GM12891 (cell line): ENCODE data around the gene CCDC6.

ENCODE experiments used
- DNase-seq: peaks from one replicate; pipeline ENCODE4 v3.0.0; 2011; ENCODE audit warnings: low spot score; ENCODE audit not compliant: insufficient read length
- FAIRE-seq: peaks from 2 replicates; lab custom pipeline; 2011; peaks lifted over from hg19 to GRCh38; lab: Jason Lieb, UNC
- PAX5 ChIP-seq: IDR thresholded peaks from 2 replicates; pipeline ENCODE4 v1.6.1; 2011; ENCODE audit warnings: low read length, moderate library complexity, mild to moderate bottlenecking; ENCODE audit not compliant: insufficient read depth, severe bottlenecking
- POLR2A ChIP-seq: IDR thresholded peaks from 2 replicates; pipeline ENCODE4 v1.6.1; 2011; ENCODE audit warnings: low read depth, low read length, control low read depth
- POLR2AphosphoS5 ChIP-seq: IDR thresholded peaks from 2 replicates; pipeline ENCODE4 v1.6.1; 2011; ENCODE audit warnings: low read depth, low read length, control low read depth
- POU2F2 ChIP-seq: IDR thresholded peaks from 2 replicates; pipeline ENCODE4 v1.6.1; 2011; ENCODE audit warnings: low read depth, mild to moderate bottlenecking, control low read depth, low read length, moderate library complexity
- SPI1 ChIP-seq: IDR thresholded peaks from 2 replicates; pipeline ENCODE4 v1.6.1; 2011; ENCODE audit warnings: low read depth, low read length, control low read depth
- TAF1 ChIP-seq: IDR thresholded peaks from 2 replicates; pipeline ENCODE4 v1.6.1; 2011; ENCODE audit warnings: low read depth, low read length, control low read depth

CCDC6 gene

DNA sequence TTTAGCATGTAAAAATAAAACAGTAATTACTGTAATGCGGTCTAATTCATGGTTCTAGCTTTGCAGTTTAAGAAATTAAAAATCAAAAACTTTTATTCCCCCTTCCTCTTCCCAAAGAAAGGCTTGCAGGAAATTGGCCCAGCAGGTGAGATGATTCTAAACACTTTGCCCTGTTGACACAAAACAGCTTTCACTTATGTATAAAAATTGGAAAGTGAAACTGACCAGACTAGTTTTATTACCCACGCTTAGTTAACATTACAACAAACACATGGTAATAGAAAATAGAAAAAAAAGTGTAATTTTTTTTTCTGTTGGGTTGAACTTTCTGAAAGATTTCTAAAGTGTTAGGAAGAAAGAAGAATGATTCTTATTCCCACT lies 1.2 kb upstream of the CCDC6 start:
- TF ChIP-seq SPI1: no peak
- TF ChIP-seq PAX5: no peak
- no peak for TF ChIP-seq TAF1
- TF ChIP-seq POU2F2: no peak
- no peak for TF ChIP-seq POLR2AphosphoS5
- TF ChIP-seq POLR2A: no peak
- FAIRE-seq (no peak), DNase-seq (no peak)

DNA sequence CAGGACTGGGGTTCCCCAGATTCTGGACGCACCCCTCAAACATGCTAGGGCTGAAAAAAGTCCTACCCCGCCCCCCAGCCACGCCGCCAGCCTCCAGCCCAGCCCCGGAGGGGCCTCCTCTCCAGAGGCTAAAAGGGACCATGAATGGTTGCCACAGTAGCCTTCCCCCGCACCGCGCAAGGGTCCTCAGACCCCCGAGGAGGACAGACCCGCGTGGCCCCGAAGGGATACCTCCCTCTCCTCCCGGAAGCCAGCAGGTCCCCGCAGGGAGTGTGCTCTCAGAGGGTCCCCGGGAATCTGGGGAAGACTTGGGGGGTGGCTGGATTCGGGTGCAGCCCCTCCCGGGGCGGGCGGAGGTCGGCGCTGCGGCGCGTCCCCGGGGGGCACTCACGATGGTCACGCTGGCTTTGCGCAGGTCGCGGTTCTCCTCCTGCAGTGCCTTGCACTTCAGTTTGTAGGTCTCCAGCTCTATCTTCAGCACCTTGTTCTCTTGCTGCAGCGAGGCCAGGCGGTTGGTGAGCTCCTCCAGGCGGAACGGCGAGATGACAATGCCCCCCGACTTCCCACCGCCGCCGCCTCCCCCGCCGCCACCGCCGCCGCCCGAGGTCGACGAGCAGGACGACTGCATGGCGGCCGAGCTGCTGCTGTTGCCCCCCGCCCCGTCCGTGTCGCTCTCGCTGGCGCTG lies 482 bp downstream of the CCDC6 start:
- DNase-seq: no peak
- TF ChIP-seq POLR2A (no peak), PAX5 (no peak), TAF1 (no peak), POLR2AphosphoS5 (no peak), POU2F2 (no peak), SPI1 (no peak)
- no peak for FAIRE-seq

DNA sequence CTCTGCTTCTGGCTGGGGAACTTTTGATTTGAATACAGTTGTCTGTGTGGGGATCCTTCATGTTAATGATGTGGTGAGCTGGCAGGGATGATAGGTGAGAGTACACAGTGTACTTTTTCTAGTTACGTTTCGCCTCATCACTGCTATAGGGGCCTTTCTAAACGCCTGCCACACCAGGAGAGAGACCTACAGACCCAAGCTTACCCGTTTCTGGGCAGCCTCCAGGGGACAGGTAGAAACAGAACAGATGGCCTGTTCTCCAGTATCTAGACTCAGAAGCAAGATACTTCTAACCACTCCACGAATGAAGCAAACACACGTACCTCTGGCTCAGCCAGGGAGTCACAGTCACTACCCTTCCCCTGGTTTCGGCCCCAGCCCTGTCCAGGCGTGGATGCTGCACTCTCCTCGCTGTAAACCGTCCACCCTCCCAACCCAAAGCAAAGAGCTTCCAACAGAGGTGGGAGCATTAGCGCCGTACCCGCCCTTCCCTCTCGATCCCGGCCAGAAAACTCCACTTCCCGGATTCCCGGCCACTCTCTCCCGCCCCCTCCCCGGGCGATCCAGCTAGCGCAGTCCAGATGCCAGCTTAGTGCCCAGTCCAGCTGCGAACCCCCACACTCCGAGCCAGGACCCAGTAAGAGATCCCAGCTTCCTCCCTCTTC lies 1.2 kb downstream of the CCDC6 start:
- peak; percentile 75 for FAIRE-seq
- no peak for TF ChIP-seq SPI1
- no peak for TF ChIP-seq PAX5
- TF ChIP-seq POU2F2: peak; percentile 94
- TF ChIP-seq POLR2A: peak; percentile 71
- TF ChIP-seq TAF1: no peak
- DNase-seq: peak; percentile 29

DNA sequence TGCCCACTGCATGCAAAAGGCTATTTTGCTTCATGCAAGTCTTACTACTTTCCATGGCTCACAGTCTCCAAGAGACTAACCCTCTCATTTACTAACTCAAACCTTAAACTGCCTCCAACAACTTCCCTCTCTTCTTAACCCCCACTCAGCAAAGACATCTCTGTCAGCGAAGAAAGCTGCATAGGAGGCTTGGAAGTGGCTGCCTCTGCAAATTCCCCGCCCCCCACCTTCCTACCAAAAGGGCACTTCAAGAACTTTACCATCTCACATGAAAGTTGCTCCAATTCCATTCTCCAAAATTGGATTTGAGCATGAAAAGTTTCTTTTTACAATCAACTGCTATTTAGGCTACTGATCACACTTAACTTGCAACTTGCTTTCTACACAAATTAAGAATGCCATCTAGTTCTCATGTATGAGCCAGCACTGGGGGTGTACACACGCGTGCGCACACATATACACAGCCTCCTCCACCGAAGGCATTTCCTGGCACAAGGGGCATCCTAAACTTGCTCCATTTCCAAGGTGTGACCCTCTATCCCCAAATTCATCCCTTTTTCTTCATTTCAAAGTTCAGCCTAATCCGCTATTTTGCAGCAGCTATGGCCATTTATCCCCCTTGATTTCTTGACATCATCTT lies 1.8 kb downstream of the CCDC6 start:
- FAIRE-seq (no peak), DNase-seq (no peak)

DNA sequence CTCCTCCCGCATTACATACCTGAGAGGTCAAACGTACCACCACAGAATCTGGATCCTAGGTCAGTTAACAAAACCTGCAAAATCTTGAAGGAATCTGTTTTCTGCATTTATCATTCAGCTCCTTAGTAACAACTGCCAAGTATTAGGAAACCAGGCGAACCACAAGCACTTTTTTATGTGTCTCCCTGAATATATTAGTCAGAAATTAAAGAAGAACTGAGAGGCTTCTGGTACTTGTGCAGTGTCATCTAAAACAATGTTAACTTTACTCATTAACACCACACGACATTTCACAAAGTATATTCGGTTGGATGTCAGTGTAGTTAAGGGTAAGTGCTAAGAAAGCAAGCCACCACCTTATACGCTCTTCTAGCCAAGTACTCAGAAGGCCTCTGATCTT lies 2.5 kb downstream of the CCDC6 start:
- TF ChIP-seq POLR2A: no peak
- TF ChIP-seq TAF1: no peak
- no peak for TF ChIP-seq PAX5
- TF ChIP-seq SPI1: no peak
- no peak for TF ChIP-seq POU2F2
- no peak for TF ChIP-seq POLR2AphosphoS5
- DNase-seq: no peak
- peak; percentile 5 for FAIRE-seq

More for the DNA sequence above, 1.8 kb downstream of the CCDC6 start:
- TF ChIP-seq POU2F2 (no peak), POLR2A (no peak), PAX5 (no peak), SPI1 (no peak), TAF1 (no peak), POLR2AphosphoS5 (no peak)

DNA sequence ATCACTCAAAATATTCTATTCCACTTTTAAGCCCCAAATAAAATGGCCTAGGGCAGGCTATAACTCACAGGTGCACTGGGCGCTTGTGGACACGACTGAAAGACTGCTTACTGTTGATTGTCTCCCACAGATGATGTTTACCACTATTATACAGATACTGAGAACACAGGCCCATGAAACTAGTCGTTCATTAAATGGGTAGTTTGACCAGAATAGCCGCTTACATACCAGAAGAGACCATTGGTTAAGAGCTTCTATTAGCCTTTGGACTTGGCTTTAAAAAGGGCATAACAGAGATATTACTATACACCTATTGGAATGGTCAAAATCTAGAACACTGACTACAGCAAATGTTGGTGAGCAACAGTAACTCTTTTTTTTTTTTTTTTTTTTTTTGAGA lies 4.3 kb downstream of the CCDC6 start:
- FAIRE-seq: no peak
- no peak for TF ChIP-seq POLR2A
- no peak for TF ChIP-seq SPI1
- no peak for TF ChIP-seq POU2F2
- TF ChIP-seq TAF1: no peak
- no peak for TF ChIP-seq PAX5
- DNase-seq: no peak

DNA sequence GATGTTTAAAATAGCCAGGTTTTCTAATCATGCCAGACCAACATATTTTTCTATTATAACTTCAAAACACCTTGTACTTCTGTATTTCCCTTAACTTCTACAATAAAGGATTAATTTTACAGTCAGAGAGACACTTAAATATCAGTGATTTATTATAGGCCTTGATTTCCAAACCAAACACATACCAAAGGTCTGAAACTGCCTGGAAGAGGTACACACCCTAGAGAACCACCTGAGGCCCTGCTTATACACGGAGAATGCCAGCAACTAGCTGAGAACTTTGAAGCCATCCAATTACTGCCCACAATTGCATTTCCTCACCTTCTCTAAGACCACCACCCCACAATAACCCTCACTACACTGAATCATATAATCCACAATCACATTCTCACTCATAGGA lies 4.9 kb downstream of the CCDC6 start:
- no peak for DNase-seq
- no peak for FAIRE-seq
- TF ChIP-seq POU2F2 (no peak), SPI1 (no peak), POLR2A (no peak)

- peak; percentile 60 for FAIRE-seq
- no peak for DNase-seq
- TF ChIP-seq PAX5: no peak
- no peak for TF ChIP-seq POU2F2
- no peak for TF ChIP-seq POLR2AphosphoS5
- TF ChIP-seq POLR2A: no peak
- TF ChIP-seq TAF1: no peak
Measured at GRCh38 chr10:59900048-59900727, 6.2 kb downstream of the CCDC6 start.

DNA sequence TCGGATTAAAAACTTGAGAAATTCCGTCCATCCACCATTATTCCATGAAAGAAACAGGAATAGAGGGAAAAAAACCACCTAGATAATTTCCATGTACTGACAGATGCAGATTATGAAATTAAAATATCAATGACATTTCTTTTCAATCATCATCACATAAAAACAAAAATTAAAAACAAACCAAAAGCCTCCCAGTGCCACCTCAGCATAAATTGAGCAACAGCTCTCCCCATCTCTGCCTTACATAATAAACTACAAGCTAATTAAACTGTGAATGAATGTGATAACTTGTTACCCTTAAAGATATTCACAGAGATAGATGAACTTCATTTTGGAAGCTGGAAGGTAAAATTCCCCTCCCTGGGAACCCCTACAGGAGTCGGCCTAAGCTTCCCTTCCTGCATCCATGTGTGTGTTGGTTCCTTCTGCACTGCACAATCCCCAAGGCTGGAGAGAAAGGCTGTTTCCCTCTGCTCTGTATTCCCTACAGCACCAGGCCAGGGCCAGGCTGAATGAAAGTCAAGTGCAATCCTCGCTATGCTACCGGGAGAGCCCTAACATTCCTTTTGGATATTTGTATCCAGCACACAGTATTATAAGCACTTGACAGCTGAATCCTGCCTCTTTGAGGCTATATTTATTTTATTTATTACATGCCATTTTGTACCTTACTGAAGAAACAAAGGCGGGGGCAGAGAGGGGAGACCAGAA lies 8.1 kb downstream of the CCDC6 start:
- FAIRE-seq: no peak
- no peak for DNase-seq
- no peak for TF ChIP-seq TAF1
- TF ChIP-seq POLR2A: no peak
- no peak for TF ChIP-seq SPI1
- no peak for TF ChIP-seq PAX5
- no peak for TF ChIP-seq POLR2AphosphoS5
- TF ChIP-seq POU2F2: no peak
